ENCODE data around the gene TTC36. TPM values are rescaled to one million over a fixed set of nuclear protein-coding genes. Genes with fewer than 3 reads are reported as not detected.
"Not testable (repeated sequence)": the region's sequence is repeated elsewhere in the genome, so short reads cannot be mapped to it uniquely, and the experiment has no call there.

The TTC36 gene
- 0.92 TPM for total RNA-seq
- long read RNA-seq, result 0 reads

GRCh38 chr11:118527109-118527508 lies at the start of gene TTC36:
Gene TTC36, plus strand, starts transcription at chr11:118527474. Its CDS starts 21 bp downstream, at chr11:118527495.
- no peak for ATAC-seq
- intact Hi-C loops (cut with DNase I), result no loop called here
- no peak for DNase-seq (ENCODE audit: missing footprints)

- intact Hi-C loops (cut with DNase I), result not testable (repeated sequence)
Observed at GRCh38 chr11:118481238-118481637, 46.0 kb upstream of the TTC36 start.

GRCh38 chr11:118484405-118484804 lies 42.9 kb upstream of the TTC36 start:
- DNase-seq (ENCODE audit: missing footprints) (no peak), ATAC-seq (no peak)
- intact Hi-C loops (cut with DNase I), result no loop called here

More at GRCh38 chr11:118481238-118481637, 46.0 kb upstream of the TTC36 start:
- not testable (repeated sequence) for DNase-seq (ENCODE audit: missing footprints); ATAC-seq

GRCh38 chr11:118485273-118485672 lies 42.0 kb upstream of the TTC36 start:
- ATAC-seq (no peak), DNase-seq (ENCODE audit: missing footprints) (no peak)
- intact Hi-C loops (cut with DNase I), result loop anchor here (5.0 kb wide), 2 partner anchors 188 to 338 kb away; no protein-coding TSS in a partner anchor

- DNase-seq (ENCODE audit: missing footprints), result no peak
- no peak for ATAC-seq
- intact Hi-C loops (cut with DNase I), result loop anchor here (2.0 to 5.0 kb wide), 3 partner anchors 88 to 341 kb away; partner anchors contain the start of gene ATP5MG
Observed at GRCh38 chr11:118488480-118489109, 38.7 kb upstream of the TTC36 start.

GRCh38 chr11:118491041-118491440 lies 36.2 kb upstream of the TTC36 start:
- DNase-seq (ENCODE audit: missing footprints) (no peak), ATAC-seq (no peak)
- intact Hi-C loops (cut with DNase I), result loop anchor here (10.0 kb wide), 1 partner anchor 296 kb away; no protein-coding TSS in a partner anchor

- intact Hi-C loops (cut with DNase I), result loop anchor here (10.0 kb wide), 1 partner anchor 303 kb away; no protein-coding TSS in a partner anchor
Observed at GRCh38 chr11:118497831-118498230, 29.4 kb upstream of the TTC36 start.

GRCh38 chr11:118503216-118503615 lies 24.1 kb upstream of the TTC36 start:
- DNase-seq (ENCODE audit: missing footprints), result no peak
- intact Hi-C loops (cut with DNase I), result no loop called here
- ATAC-seq, result no peak

More at GRCh38 chr11:118497831-118498230, 29.4 kb upstream of the TTC36 start:
- ATAC-seq (no peak), DNase-seq (ENCODE audit: missing footprints) (no peak)

- intact Hi-C loops (cut with DNase I), result no loop called here
- DNase-seq (ENCODE audit: missing footprints) (no peak), ATAC-seq (no peak)
Observed at GRCh38 chr11:118511601-118512000, 15.7 kb upstream of the TTC36 start.

GRCh38 chr11:118514103-118514502 lies 13.2 kb upstream of the TTC36 start:
- intact Hi-C loops (cut with DNase I), result no loop called here
- ATAC-seq (no peak), DNase-seq (ENCODE audit: missing footprints) (no peak)

GRCh38 chr11:118519549-118519948 lies 7.7 kb upstream of the TTC36 start:
- ATAC-seq (no peak), DNase-seq (ENCODE audit: missing footprints) (no peak)
- intact Hi-C loops (cut with DNase I), result no loop called here

- DNase-seq (ENCODE audit: missing footprints), result no peak
- intact Hi-C loops (cut with DNase I), result no loop called here
- no peak for ATAC-seq
Observed at GRCh38 chr11:118521892-118522311, 5.4 kb upstream of the TTC36 start.

- DNase-seq (ENCODE audit: missing footprints) (no peak), ATAC-seq (peak; percentile 25)
- intact Hi-C loops (cut with DNase I), result no loop called here
Observed at GRCh38 chr11:118522571-118523072, 4.7 kb upstream of the TTC36 start.

GRCh38 chr11:118524356-118524755 lies 2.9 kb upstream of the TTC36 start:
- intact Hi-C loops (cut with DNase I), result no loop called here
- DNase-seq (ENCODE audit: missing footprints), result no peak
- ATAC-seq, result no peak

GRCh38 chr11:118524757-118525470 lies 2.4 kb upstream of the TTC36 start:
- ATAC-seq, result no peak
- intact Hi-C loops (cut with DNase I), result no loop called here
- DNase-seq (ENCODE audit: missing footprints), result no peak

- DNase-seq (ENCODE audit: missing footprints) (no peak), ATAC-seq (no peak)
- intact Hi-C loops (cut with DNase I), result no loop called here
Observed at GRCh38 chr11:118526688-118527087, 586 bp upstream of the TTC36 start.

- DNase-seq (ENCODE audit: missing footprints), result no peak
- ATAC-seq, result no peak
- intact Hi-C loops (cut with DNase I), result no loop called here
Observed at GRCh38 chr11:118528511-118528910, 1.2 kb downstream of the TTC36 start.

- no peak for DNase-seq (ENCODE audit: missing footprints)
- intact Hi-C loops (cut with DNase I), result no loop called here
- ATAC-seq, result no peak
Observed at GRCh38 chr11:118529584-118530175, 2.4 kb downstream of the TTC36 start.

- intact Hi-C loops (cut with DNase I), result no loop called here
- no peak for DNase-seq (ENCODE audit: missing footprints)
- no peak for ATAC-seq
Observed at GRCh38 chr11:118530180-118530682, 3.0 kb downstream of the TTC36 start.
